Stimulated activated CD4-positive, alpha-beta T cell treated with anti-CD3 and anti-CD28 coated beads, Interleukin-1b, Interleukin-23, amount 100 ng/mL, for 4 hours (primary cell): Measurements from ENCODE around the gene ZNF221.
"Not testable (repeated sequence)": the region's sequence is repeated elsewhere in the genome, so short reads cannot be mapped to it uniquely, and the experiment has no call there.

ENCODE experiments used
- DNase-seq, 2 donors: peaks; one replicate each; pipeline ENCODE4 v3.0.0-alpha.2; 2020; ENCODE audit warnings: low read depth in 2 of 2

The ZNF221 gene

DNA sequence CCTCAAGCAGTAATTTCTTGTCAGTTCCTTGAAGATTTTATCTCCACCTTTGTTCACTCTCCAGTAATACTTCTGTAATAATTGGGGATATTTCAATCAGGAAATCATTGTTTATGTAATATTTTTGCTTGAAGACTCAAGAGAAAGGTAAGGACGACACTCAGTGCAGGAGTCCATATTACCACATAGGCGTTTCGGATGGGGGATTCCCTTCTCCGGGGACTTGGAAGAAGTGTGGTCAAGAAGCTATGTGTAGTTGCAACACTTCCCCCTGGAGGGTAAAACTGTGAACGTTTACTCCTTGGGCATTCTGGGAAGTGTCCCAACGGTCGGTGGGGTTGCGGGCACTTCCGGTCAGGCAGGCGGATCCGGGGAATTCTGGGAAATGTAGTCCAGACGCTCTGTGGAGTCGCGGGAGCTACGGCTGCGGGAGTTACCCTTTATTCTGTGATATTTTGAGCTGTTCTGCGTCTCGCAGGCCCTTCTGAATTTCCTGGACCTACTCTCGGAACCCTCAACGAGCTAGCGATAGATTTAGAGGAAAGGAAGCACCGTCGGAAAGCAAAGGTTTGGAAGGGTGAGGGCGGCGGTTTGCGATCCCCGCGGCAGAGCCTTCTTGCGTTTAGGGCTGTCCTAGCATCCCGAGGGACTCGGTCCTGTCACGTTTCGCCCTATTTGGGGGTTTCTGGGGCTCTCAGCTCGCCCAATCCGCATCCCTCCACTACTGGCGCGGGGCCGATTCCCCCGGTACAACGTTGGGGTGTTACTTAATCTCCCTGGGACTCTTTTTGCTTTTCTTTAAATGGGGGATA, at the start of gene ZNF221:
Gene ZNF221, plus strand, starts transcription at position 395 of the 812 bp plus-strand sequence. CDS start 11,499 bp downstream, outside the sequence.
- peak; percentile 14 to 42 for DNase-seq

DNA sequence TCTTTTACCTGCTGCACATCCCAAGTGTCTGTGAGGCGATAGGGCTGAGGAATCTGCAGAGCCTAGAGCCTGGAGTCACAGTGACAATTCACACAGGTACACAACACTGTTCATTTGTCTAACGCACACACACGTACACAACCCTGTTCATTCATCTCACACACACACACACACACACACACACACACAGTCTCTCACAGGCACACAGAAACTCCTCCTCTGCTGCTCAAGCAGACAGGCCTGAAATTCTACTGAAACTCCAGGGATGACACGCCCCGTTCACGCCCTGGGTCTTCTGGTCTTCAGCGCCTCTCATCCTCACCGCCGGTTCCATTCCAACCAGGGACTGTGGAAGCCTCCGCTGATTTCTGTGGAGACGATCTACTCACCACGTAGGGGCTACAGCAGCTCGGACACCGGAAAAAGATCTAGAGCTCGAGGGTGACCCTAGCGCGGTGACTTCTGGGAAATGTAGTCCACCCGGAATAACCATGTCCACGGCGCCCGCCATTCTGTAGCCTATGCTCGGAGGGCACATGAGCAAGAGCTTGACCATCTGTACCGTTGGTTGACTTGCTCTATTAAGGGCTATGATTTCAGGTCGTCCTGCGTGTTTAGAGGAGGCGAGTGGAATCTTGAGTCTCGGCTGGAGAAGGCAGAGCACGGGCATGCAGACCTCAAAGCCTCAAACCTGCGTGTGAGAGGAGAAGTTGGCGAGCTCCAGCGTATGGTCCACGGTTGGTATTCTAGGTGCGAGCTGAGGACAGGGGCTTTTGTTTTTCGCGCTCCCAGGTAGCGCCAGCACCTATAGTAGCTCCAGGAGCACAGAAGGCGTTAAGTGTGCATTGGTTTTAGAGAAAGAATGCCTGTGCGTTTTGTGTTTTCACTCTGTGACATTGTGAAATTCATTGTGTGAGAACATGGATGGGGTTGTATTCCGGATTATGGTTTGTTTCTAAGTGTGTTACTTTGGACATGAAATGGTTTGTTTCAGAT, 49.3 kb upstream of the ZNF221 start:
- peak; percentile 44 to 56 for DNase-seq

DNA sequence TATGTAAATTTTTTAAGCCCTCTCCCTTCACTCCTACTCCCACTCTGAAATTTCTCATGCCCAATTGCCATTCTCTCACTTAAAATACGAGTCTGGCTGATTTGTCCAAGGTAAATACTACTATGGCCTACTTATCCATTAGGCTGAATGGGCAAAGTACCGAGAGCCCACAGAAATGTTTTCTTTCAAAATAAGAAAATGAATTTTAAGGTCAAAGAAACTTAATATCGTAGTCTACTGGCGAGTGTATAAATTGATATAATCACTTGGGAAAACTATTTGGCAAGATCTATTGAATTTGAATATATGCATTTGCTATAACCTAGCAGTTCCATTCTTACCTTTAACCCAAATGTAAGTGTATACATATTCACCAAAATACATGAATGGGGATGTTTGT, 48.6 kb upstream of the ZNF221 start:
- DNase-seq, result no peak

DNA sequence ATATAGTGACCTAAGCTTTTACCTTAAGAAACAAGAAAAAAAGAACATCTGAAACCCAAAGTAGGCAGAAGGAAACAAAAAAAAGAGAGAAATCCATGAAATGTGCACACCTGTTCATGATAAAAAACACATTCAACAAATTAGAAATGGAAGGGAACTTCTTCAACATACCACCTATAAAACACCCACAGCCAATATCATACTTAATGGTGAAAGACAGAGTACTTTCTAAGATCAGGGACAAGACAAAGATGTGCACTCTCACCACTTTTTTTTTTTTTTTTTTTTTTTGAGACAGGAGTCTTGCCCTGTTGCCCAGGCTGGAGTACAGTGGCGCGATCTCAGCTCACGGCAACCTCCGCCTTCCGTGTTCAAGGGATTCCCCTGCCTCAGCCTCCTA, 45.1 kb upstream of the ZNF221 start:
- no peak for DNase-seq

GRCh38 chr19:43906774-43907173, 44.3 kb upstream of the ZNF221 start:
- DNase-seq, result no peak

GRCh38 chr19:43908659-43909058, 42.4 kb upstream of the ZNF221 start:
- no peak for DNase-seq

DNA sequence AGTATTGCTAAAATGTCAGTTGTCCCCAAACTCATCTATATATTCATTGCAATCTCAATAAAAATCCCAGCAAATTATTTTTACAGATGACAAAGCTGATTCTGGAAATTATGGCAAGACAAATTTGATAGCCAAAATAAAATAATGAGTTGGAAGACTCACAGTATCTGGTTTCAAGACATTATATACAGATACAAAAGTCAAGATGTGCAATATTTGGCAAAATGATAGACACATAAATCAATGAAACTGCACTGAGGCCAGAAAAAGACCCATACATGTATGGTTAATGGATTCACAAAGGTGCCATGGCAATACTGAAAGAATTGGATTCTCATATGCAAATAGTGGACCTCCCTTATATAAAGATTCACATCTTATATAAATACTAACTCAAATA, 40.1 kb upstream of the ZNF221 start:
- no peak for DNase-seq

- no peak for DNase-seq
Measured at GRCh38 chr19:43913383-43913782, 37.6 kb upstream of the ZNF221 start.

- no peak for DNase-seq
Measured at GRCh38 chr19:43914051-43914450, 37.0 kb upstream of the ZNF221 start.

DNA sequence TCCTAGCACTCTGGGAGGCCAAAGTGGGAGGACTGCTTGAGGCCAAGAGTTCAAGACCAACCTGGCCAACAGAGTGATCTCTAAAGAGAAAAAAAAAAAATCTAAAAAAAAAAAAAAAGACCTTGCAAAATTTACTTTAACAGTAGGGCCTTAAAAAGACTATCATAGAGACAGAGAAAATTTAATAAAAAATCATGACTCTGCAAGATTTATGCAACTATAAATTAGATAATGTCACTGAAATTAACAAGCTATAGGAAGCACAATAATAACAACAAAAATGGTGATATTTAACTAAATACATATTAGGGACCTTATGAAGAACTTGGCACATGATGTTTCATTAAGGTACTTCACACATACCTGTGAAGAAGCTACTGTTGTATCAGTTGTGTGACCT, 27.2 kb upstream of the ZNF221 start:
- no peak for DNase-seq

DNA sequence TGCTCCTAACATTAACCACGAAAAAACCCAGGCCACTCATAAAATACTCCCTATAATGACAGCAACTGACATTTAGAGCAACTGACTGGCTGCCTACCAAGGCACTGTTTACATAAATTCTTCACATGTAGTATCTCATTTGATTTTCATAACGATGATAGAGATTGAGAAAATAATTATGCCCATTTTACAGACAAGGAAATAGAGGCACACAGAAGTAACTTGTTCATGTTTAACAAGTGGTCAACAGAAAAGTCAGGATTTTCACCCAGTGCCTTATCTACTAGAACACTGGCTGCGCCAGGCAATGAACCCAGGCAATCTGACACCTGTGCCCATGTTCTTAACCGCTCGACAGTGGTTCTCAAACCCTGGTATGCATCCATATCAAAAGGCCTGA, 22.2 kb upstream of the ZNF221 start:
- DNase-seq, result no peak

DNA sequence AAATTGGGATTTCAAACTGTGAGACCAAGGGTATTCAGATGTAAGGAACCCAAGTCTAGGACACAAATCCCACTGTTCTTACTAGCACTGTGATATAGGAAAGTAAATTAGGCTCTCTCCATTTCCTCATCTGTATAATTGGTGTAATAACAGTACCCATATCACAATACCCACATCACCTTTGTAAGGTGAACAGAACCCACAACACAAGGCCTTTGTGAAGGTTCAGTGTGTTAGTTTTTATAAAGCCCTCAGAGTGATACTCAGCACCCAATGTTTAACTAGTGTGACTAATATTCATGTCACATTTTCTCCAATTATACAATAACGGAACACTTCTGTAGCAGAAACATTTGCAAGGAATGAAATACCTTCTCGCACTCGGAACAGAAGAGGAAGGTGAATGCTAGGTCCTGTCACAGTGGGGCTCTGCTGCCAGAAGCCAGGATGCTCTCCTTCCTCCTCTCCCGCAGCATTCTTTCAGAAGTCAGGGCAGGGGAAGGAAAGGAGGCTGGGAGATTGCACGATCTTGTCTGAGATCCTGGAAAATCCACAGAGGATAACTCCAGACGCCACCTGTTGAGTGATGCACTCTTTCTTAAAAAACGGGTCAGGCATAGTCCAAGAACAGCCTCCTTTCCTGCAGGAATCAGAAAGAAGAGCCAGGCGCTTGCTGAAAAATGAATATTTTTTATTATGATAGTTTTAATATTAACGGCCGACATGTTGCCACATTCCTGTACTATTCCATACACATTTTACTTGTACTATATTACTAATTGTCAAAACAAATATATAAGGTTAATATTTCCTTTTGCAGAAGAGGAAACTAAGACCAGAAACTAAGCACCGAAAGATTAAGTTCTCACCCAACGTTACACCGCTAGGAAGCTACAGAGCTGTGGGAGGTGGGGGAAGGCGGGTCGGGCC, 16.7 kb upstream of the ZNF221 start:
- no peak for DNase-seq

GRCh38 chr19:43934985-43935708, 15.9 kb upstream of the ZNF221 start, which contains the start of gene ZNF45:
Gene ZNF45 (minus strand): TSS chr19:43935282. CDS start chr19:43922185, 13,097 bp downstream.
- DNase-seq, result peak; percentile 83

DNA sequence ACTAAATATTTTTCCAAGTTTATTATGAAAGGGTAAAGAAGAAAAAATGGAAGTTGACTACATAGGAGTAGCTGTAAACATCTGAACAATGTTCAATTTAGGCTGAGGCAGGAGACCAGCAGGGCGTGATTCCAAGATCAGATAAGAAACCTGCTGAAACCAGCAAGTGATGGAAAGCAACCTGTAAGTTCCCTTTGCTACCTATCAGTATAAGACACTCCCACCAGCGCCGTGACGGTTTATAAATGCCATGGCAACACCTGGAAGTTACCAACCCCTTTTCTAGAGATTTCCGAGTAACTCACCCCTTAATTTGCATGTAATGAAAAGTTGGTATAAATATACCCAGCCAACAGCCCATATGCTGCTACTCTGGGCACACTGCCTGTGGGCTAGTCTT, 14.8 kb upstream of the ZNF221 start:
- no peak for DNase-seq

- no peak for DNase-seq
Measured at GRCh38 chr19:43939557-43940260, 11.3 kb upstream of the ZNF221 start.

DNA sequence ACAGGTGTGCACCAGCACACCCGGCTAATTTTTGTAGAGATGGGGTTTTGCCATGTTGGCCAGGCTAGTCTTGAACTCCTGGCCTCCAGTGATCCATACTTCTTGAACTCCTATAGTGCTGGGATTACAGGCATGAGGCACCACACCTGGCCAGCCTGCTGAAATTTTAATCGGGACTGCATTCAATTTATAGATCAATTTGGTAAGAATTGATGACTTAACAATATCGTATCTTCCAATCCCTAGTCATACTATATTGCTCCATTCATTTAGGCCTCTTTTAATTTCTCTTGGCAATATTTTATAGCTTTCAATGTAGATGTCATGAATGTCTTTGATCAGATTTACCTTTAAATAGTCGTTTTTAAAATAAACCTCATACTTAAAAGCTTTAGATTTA, 10.3 kb upstream of the ZNF221 start:
- no peak for DNase-seq

DNA sequence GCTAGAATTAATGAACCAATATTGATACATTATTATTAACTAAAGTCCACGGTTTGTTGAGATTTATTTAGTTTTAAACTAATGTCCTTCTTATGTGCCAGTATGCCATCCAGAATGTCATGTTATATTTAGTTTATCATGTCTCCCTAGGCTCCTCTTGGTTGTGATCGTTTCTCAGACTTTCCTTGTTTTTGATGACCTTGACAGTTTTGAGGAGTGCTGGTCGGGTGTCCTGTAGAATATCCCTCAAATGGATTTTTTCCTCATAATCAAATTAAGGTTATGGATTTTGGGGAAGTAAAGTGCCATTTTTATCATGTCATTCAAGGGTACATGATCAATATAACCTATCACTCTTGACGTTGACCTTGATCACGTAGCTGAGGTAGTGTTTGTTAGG, 9.8 kb upstream of the ZNF221 start:
- DNase-seq, result no peak

DNA sequence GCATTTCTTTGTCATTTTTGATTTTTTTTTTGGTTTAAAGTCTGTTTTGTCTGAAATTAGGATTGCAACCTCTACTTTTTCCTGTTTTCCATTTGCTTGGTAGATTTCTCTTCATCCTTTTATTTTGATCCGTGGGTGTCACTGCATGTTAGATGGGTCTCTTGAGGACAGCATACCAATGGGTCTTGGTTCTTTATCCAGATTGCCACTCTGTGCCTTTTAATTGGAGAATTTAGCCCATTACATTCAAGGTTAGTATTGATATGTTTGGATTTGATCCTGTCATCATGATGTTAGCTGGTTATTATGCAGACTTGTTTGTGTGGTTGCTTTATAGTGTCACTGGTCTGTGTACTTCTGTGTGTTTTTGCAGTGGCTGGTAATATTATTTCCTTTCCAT, 3.6 kb upstream of the ZNF221 start:
- DNase-seq, result not testable (repeated sequence)

DNA sequence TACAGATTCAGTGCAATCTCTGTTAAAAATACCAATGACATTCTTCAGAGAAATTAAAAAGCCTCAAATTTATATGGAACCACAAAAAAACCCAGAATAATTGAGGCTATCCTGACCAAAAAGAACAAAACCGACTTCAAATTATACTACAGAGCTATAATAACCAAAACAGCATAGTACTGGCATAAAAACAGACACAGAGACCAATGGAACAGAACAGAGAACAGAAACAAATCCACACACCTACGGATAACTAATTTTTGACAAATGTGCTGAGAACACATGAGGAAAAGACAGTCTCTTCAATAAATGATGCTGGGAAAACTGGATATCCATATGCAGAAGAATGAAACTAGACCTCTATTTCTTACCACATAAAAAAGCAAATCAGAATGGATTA, 1.2 kb upstream of the ZNF221 start:
- not testable (repeated sequence) for DNase-seq

- DNase-seq, result no peak
Measured at GRCh38 chr19:43956827-43957226, 5.8 kb downstream of the ZNF221 start.
